Epithelial cell of esophagus (primary cell): ENCODE data around the gene SDF4.

Experiments
- DNase-seq: peaks from one replicate; pipeline ENCODE4 v3.0.0; 2010; ENCODE audit warnings: low read depth
- H3K4me3 ChIP-seq: 2 replicates; pipeline ENCODE4 v1.5.1; 2011; ENCODE audit warnings: mild to moderate bottlenecking, low read length, control low read depth
- CTCF ChIP-seq: IDR thresholded peaks from 2 replicates; pipeline ENCODE4 v1.5.1; 2011; ENCODE audit warnings: low read depth, mild to moderate bottlenecking, low read length, control low read depth, inconsistent platforms; ENCODE audit not compliant: insufficient read depth; ENCODE audit errors: missing control alignments

SDF4 gene

DNA sequence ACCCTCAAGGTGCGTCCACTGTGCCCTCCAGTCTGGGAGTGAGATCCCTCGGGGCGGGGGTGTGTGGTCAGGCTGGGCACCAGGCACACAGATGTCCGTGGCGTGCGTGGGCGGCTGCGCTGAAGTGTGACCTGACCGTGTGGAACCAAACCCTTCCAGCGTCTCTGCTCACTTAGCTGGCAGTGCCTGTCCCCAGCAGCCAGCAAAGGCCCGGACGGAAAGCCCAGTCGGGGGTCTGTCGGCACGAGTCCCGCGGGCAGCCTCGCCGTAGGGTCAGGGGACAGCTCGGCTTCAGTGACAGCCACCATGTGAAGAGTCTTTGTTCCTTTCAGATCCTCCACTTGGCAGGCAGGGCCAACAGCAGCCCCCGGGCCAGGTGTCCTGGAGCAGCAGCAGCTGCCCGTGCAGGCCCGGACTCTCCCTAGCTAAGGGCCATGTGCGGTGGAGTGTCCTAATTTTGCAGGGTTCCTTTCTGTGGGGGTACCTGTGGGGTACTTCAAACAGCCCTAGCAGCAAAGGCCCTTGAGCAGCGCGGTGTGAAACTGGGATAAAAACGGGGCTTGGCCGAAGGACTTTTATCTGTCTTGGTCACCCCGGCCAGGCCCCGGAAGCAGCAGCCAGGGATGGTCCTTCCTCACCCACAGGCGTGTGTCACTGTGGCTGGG lies 46.6 kb downstream of the SDF4 start:
- TF ChIP-seq CTCF, result no peak
- no peak overlapping the region for H3K4me3 ChIP-seq
- DNase-seq, result no peak

DNA sequence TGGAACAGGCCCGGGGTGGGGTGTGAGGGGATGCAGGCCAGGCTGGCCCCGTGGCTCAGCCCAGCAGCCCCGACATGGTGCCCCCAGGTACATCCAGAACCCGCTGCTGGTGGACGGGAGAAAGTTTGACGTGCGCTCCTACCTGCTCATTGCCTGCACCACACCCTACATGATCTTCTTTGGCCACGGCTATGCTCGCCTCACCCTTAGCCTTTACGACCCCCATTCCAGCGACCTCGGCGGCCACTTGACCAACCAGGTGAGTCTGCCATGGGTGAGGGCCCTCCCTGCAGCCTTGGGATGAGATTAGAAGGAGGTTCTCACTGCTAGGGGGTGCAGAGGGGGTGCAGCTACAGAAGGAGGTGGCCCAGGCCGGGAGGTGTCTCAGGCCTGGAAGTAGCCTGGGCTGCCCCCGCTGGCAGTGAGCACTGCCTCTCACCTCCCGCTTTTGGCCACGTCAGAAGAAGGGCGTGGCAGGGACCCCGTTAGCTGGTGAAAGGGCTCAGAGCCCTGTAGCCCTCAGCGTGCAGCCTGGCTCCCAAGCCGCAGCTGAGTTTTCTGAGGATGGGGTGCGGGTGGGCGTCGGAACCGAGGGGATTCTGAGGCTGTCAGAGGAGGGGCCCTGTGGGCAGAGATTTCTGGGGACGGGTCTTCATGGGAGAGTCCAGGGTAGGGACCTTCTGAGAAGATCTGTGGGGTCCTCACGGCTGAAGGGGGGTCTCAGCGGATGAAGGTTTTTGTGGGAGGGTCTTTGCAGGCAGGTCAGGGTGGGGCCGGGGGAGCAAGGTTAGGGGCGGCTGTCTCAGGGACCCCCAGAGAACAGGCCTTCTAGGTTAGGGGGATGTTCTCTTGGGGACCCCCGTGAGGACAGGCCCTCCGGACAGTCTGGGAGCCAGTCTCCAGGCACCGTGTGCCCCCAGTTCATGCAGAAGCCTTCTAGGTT lies 47.7 kb downstream of the SDF4 start:
- no peak for DNase-seq
- no peak for TF ChIP-seq CTCF
- H3K4me3 ChIP-seq, result no peak overlapping the region

- no peak overlapping the region for H3K4me3 ChIP-seq
- no peak for DNase-seq
- TF ChIP-seq CTCF, result no peak
These were observed 48.5 kb downstream of the SDF4 start for GRCh38 chr1:1183221-1183747.

- no peak for DNase-seq
- H3K4me3 ChIP-seq, result no peak overlapping the region
- no peak for TF ChIP-seq CTCF
These were observed 49.1 kb downstream of the SDF4 start for GRCh38 chr1:1182491-1183220.

- no peak for TF ChIP-seq CTCF
- H3K4me3 ChIP-seq, result no peak overlapping the region
- no peak for DNase-seq
These were observed 49.8 kb downstream of the SDF4 start for GRCh38 chr1:1181938-1182410.

DNA sequence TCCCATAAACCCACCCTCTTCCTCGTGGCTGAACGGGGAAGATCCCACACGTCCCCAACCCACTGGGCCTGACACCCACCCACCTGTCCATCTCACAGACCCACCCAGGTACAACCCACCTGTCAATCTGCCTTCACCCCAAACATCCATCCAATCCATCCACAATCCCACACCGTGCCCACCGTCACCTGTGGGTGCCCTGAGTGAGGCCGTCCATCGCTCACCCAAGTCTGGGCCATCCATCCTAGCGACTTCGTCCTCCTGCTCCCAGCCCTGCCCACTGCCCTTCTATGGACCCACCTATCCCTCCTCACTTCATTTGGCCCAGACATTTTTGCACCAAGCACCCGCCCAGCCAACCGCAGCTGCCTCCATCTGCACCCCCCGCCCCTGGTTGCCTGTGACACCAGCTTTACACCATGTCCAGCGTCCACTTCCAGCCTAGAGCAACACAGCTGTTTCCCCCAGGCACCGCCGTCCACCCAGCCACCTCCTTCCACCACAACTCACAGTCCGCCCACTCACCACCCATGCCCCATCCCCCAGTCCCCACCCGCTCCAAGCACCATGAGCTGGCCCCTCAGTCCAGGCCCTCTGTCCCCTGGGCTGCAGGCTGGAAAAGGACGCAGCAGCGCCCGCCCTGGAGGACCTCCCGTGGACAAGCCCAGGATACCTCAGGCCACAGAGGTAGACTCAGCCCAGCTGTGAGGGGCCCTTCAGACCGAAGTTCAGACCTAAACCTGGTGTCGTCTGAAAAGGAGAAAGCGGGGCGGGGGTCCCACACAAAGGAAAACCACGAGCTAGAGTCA lies 50.5 kb downstream of the SDF4 start:
- H3K4me3 ChIP-seq, result no peak overlapping the region
- no peak for DNase-seq
- no peak for TF ChIP-seq CTCF
